BE2C (cell line): ENCODE measurements around the gene GHR.

Experiments used
- DNase-seq: peaks from one replicate; pipeline ENCODE4 v3.0.0-alpha.2; 2020
- H3K27me3 ChIP-seq: fragments of 250-450 bp; sonication (Bioruptor Pico); 2 replicates; pipeline ENCODE4 v1.5.1; 2020; ENCODE audit warnings: mild to moderate bottlenecking
- H3K36me3 ChIP-seq: fragments of 250-450 bp; sonication (Bioruptor Pico); 2 replicates; pipeline ENCODE4 v1.5.1; 2020; ENCODE audit warnings: mild to moderate bottlenecking
- H3K4me1 ChIP-seq: fragments of 250-450 bp; sonication (Bioruptor Pico); 2 replicates; pipeline ENCODE4 v1.5.1; 2020
- H3K4me3 ChIP-seq: 2 replicates; pipeline ENCODE4 v1.5.1; 2011; ENCODE audit warnings: low read depth, low read length
- H3K9me3 ChIP-seq: fragments of 250-450 bp; sonication (Bioruptor Pico); 2 replicates; pipeline ENCODE4 v1.5.1; 2020
- CTCF ChIP-seq: IDR thresholded peaks from 2 replicates; pipeline ENCODE4 v1.5.1; 2012; ENCODE audit warnings: mild to moderate bottlenecking, low read depth, low read length

GHR gene

GRCh38 chr5:42555010-42555409 lies 131.8 kb downstream of the GHR start:
- Histone ChIP-seq H3K4me1 (no peaks in the 10 kb centered on the region), H3K9me3 (no peaks in the 10 kb centered on the region), H3K4me3 (no peak overlapping the region), H3K36me3 (no peaks in the 10 kb centered on the region), H3K27me3 (no peaks in the 10 kb centered on the region)
- TF ChIP-seq CTCF: no peak
- no peak for DNase-seq

- H3K9me3 ChIP-seq: no peaks in the 10 kb centered on the region
- no peaks in the 10 kb centered on the region for H3K4me1 ChIP-seq
- H3K27me3 ChIP-seq: no peaks in the 10 kb centered on the region
- DNase-seq: no peak
- no peak overlapping the region for H3K4me3 ChIP-seq
- H3K36me3 ChIP-seq: no peaks in the 10 kb centered on the region
- TF ChIP-seq CTCF: no peak
These were observed 132.6 kb downstream of the GHR start for GRCh38 chr5:42555797-42556196.

- Histone ChIP-seq H3K36me3 (no peaks in the 10 kb centered on the region), H3K9me3 (no peaks in the 10 kb centered on the region), H3K4me1 (no peaks in the 10 kb centered on the region), H3K27me3 (no peaks in the 10 kb centered on the region), H3K4me3 (no peak overlapping the region)
- TF ChIP-seq CTCF: no peak
- no peak for DNase-seq
These were observed 134.4 kb downstream of the GHR start for GRCh38 chr5:42557689-42558088.

- no peak for TF ChIP-seq CTCF
- Histone ChIP-seq H3K9me3 (no peaks in the 10 kb centered on the region), H3K4me1 (no peaks in the 10 kb centered on the region), H3K27me3 (no peaks in the 10 kb centered on the region), H3K36me3 (no peaks in the 10 kb centered on the region), H3K4me3 (no peak overlapping the region)
- no peak for DNase-seq
These were observed 138.4 kb downstream of the GHR start for GRCh38 chr5:42561656-42562055.

GRCh38 chr5:42564689-42565356 lies 141.6 kb downstream of the GHR start:
- DNase-seq: no peak
- H3K27me3 ChIP-seq: no peaks in the 10 kb centered on the region
- no peaks in the 10 kb centered on the region for H3K4me1 ChIP-seq

More at GRCh38 chr5:42564689-42565356, 141.6 kb downstream of the GHR start:
- no peaks in the 10 kb centered on the region for H3K36me3 ChIP-seq
- H3K4me3 ChIP-seq: no peak overlapping the region
- TF ChIP-seq CTCF: no peak
- no peaks in the 10 kb centered on the region for H3K9me3 ChIP-seq
